Breast epithelium (tissue), 3 donors: ENCODE results near the gene ADAMTS1.

ENCODE experiments used
- POLR2A ChIP-seq: fragments of 450-650 bp; IDR thresholded peaks from one replicate; pipeline ENCODE4 v1.6.1; 2016; ENCODE audit warnings: antibody characterized with exemption, mild to moderate bottlenecking, moderate library complexity
- POLR2AphosphoS5 ChIP-seq, 3 donors: sonication (generic); formaldehyde crosslinking; IDR thresholded peaks; one replicate each; pipeline ENCODE4 v1.6.1; 2017; ENCODE audit warnings: antibody characterized with exemption in 3 of 3
- TF ChIP-seq, protein P1 (sequence below), 3 donors: fragments of 450-650 bp; IDR thresholded peaks; one replicate each; pipeline ENCODE4 v1.5.1; 2016 to 2017; ENCODE audit warnings: antibody characterized with exemption in 3 of 3, mild to moderate bottlenecking in 3 of 3, moderate library complexity in 3 of 3

DNA sequence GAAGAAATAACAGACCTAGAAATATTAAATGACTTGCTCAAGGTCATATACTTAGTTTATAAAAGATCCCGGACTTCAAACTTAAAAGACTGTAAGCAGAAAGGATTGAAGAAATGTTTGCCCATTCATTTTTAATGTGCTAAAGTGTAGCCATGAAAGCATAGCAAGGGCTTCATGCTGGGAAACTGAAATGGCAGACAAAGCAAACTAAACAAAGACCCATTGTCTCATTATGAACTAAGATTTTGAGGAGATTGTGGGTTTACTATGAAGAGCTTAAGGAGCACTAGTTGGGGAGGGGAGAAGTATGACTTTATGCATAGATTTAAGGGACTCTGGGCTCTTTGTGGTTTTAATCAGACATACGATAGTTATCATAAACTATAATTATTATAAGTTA is 26.3 kb downstream of the ADAMTS1 start:
- TF ChIP-seq, protein P1, sequence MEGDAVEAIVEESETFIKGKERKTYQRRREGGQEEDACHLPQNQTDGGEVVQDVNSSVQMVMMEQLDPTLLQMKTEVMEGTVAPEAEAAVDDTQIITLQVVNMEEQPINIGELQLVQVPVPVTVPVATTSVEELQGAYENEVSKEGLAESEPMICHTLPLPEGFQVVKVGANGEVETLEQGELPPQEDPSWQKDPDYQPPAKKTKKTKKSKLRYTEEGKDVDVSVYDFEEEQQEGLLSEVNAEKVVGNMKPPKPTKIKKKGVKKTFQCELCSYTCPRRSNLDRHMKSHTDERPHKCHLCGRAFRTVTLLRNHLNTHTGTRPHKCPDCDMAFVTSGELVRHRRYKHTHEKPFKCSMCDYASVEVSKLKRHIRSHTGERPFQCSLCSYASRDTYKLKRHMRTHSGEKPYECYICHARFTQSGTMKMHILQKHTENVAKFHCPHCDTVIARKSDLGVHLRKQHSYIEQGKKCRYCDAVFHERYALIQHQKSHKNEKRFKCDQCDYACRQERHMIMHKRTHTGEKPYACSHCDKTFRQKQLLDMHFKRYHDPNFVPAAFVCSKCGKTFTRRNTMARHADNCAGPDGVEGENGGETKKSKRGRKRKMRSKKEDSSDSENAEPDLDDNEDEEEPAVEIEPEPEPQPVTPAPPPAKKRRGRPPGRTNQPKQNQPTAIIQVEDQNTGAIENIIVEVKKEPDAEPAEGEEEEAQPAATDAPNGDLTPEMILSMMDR (IDR thresholded peaks at IDR 0.05), result no peak
- TF ChIP-seq POLR2A, result no peak
- no peak for TF ChIP-seq POLR2AphosphoS5 (IDR thresholded peaks at IDR 0.05)
